HEK293 (cell line): ENCODE results near the gene CUL1.

ENCODE experiments used
- CTCF ChIA-PET: fragments of 350-600 bp; formaldehyde crosslinking; extraction: SDS; loops from one replicate; lab custom pipeline; 2021; ENCODE audit warnings: antibody characterized with exemption; lab: Yijun Ruan, JAX
- POLR2A ChIA-PET: fragments of 300-600 bp; formaldehyde crosslinking; extraction: SDS; loops from one replicate; lab custom pipeline; 2020; ENCODE audit warnings: antibody characterized with exemption, inconsistent platforms; lab: Yijun Ruan, JAX
- H3K27ac ChIP-seq: fragments of 200-500 bp; sonication (Bioruptor generic); 2 replicates; pipeline ENCODE4 v1.5.1; 2014; ENCODE audit warnings: low read depth, low read length, control low read depth, inconsistent platforms; ENCODE audit errors: extremely low read depth
- H3K36me3 ChIP-seq, 2 experiments: fragments of 200-500 bp in 1 of 2; sonication (Bioruptor generic) in 1 of 2; 1 replicate in 1 of 2; 2 replicates in 1 of 2; pipeline ENCODE4 v1.5.1; 2014 to 2017; ENCODE audit warnings: inconsistent platforms in 2 of 2, low read length in 2 of 2; ENCODE audit not compliant: control insufficient read depth in 2 of 2, insufficient read depth in 1 of 2
- H3K4me1 ChIP-seq: fragments of 200-500 bp; sonication (Bioruptor generic); 2 replicates; pipeline ENCODE4 v1.5.1; 2014; ENCODE audit warnings: mild to moderate bottlenecking, low read length, inconsistent platforms; ENCODE audit not compliant: control insufficient read depth, insufficient read depth
- H3K4me3 ChIP-seq: 2 replicates; pipeline ENCODE4 v1.5.1; 2011; ENCODE audit warnings: low read depth, mild to moderate bottlenecking, control low read depth, low read length, moderate library complexity
- H3K9me3 ChIP-seq: fragments of 200-500 bp; sonication (Bioruptor generic); 2 replicates; pipeline ENCODE4 v1.5.1; 2014; ENCODE audit warnings: low read depth, low read length, inconsistent platforms; ENCODE audit not compliant: control insufficient read depth, insufficient read depth
- HOXC10 ChIP-seq: sonication (generic); formaldehyde crosslinking; IDR thresholded peaks from 2 replicates; pipeline ENCODE4 v1.8.1; 2023; ENCODE audit warnings: mild to moderate bottlenecking, missing genetic modification reagents
- KLF7 ChIP-seq: fragments of 450-650 bp; formaldehyde crosslinking; IDR thresholded peaks from 2 replicates; pipeline ENCODE4 v1.5.1; 2016; ENCODE audit warnings: missing biosample characterization, missing genetic modification characterization, borderline replicate concordance
- MEIS1 ChIP-seq: sonication (generic); formaldehyde crosslinking; IDR thresholded peaks from 2 replicates; pipeline ENCODE4 v1.8.1; 2022; ENCODE audit warnings: missing genetic modification reagents, mild to moderate bottlenecking, borderline replicate concordance
- MYNN ChIP-seq: fragments of 450-650 bp; formaldehyde crosslinking; IDR thresholded peaks from 2 replicates; pipeline ENCODE4 v1.5.1; 2016; ENCODE audit warnings: missing biosample characterization, missing genetic modification characterization, borderline replicate concordance
- SP7 ChIP-seq: fragments of 450-650 bp; formaldehyde crosslinking; IDR thresholded peaks from 2 replicates; pipeline ENCODE4 v1.5.1; 2016; ENCODE audit warnings: missing biosample characterization, missing genetic modification characterization
- ZBTB17 ChIP-seq: fragments of 450-650 bp; formaldehyde crosslinking; IDR thresholded peaks from 2 replicates; pipeline ENCODE4 v1.5.1; 2016; ENCODE audit warnings: missing biosample characterization, missing genetic modification characterization
- ZBTB20 ChIP-seq: fragments of 450-650 bp; formaldehyde crosslinking; IDR thresholded peaks from 2 replicates; pipeline ENCODE4 v1.5.1; 2016; ENCODE audit warnings: missing biosample characterization, missing genetic modification characterization
- ZBTB7A ChIP-seq: fragments of 450-650 bp; formaldehyde crosslinking; IDR thresholded peaks from 2 replicates; pipeline ENCODE4 v1.5.1; 2016; ENCODE audit warnings: low read depth, missing biosample characterization, missing genetic modification characterization
- ZNF140 ChIP-seq: fragments of 450-650 bp; formaldehyde crosslinking; IDR thresholded peaks from 2 replicates; pipeline ENCODE4 v1.5.1; 2016; ENCODE audit warnings: missing biosample characterization, missing genetic modification characterization
- ZNF169 ChIP-seq: fragments of 450-650 bp; formaldehyde crosslinking; IDR thresholded peaks from 2 replicates; pipeline ENCODE4 v1.5.1; 2016; ENCODE audit warnings: missing biosample characterization, missing genetic modification characterization
- ZNF211 ChIP-seq: fragments of 450-650 bp; formaldehyde crosslinking; IDR thresholded peaks from 2 replicates; pipeline ENCODE4 v1.5.1; 2016; ENCODE audit warnings: low read depth, missing biosample characterization, missing genetic modification characterization
- ZNF221 ChIP-seq: fragments of 450-650 bp; formaldehyde crosslinking; IDR thresholded peaks from 2 replicates; pipeline ENCODE4 v1.5.1; 2017; ENCODE audit warnings: missing biosample characterization, missing genetic modification characterization, borderline replicate concordance
- ZNF311 ChIP-seq: fragments of 450-650 bp; formaldehyde crosslinking; IDR thresholded peaks from 2 replicates; pipeline ENCODE4 v1.5.1; 2017; ENCODE audit warnings: missing biosample characterization, missing genetic modification characterization, borderline replicate concordance
- ZNF391 ChIP-seq: fragments of 450-650 bp; formaldehyde crosslinking; IDR thresholded peaks from 2 replicates; pipeline ENCODE4 v1.5.1; 2016; ENCODE audit warnings: low read depth, missing biosample characterization, missing genetic modification characterization, borderline replicate concordance
- ZNF416 ChIP-seq: fragments of 450-650 bp; formaldehyde crosslinking; IDR thresholded peaks from 2 replicates; pipeline ENCODE4 v1.5.1; 2016; ENCODE audit warnings: missing biosample characterization, missing genetic modification characterization
- ZNF473 ChIP-seq: fragments of 450-650 bp; formaldehyde crosslinking; IDR thresholded peaks from 2 replicates; pipeline ENCODE4 v1.5.1; 2017; ENCODE audit warnings: missing biosample characterization, missing genetic modification characterization
- ZNF529 ChIP-seq: fragments of 450-650 bp; formaldehyde crosslinking; IDR thresholded peaks from 2 replicates; pipeline ENCODE4 v1.5.1; 2017; ENCODE audit warnings: missing genetic modification characterization, missing biosample characterization; ENCODE audit not compliant: insufficient replicate concordance
- ZNF600 ChIP-seq: fragments of 450-650 bp; formaldehyde crosslinking; IDR thresholded peaks from 2 replicates; pipeline ENCODE4 v1.5.1; 2016; ENCODE audit warnings: missing biosample characterization, missing genetic modification characterization
- ZNF621 ChIP-seq: fragments of 450-650 bp; formaldehyde crosslinking; IDR thresholded peaks from 2 replicates; pipeline ENCODE4 v1.5.1; 2017; ENCODE audit warnings: missing biosample characterization, missing genetic modification characterization
- ZNF776 ChIP-seq: fragments of 450-650 bp; formaldehyde crosslinking; IDR thresholded peaks from 2 replicates; pipeline ENCODE4 v1.5.0; 2017; ENCODE audit warnings: missing biosample characterization, missing genetic modification characterization, borderline replicate concordance
- ZSCAN16 ChIP-seq: fragments of 450-650 bp; formaldehyde crosslinking; IDR thresholded peaks from 2 replicates; pipeline ENCODE4 v1.5.1; 2016; ENCODE audit warnings: missing biosample characterization, missing genetic modification characterization
- ZXDB ChIP-seq: fragments of 450-650 bp; formaldehyde crosslinking; IDR thresholded peaks from 2 replicates; pipeline ENCODE4 v1.5.1; 2016; ENCODE audit warnings: missing biosample characterization, missing genetic modification characterization
- TF ChIP-seq, protein P1 (sequence below): fragments of 450-650 bp; formaldehyde crosslinking; IDR thresholded peaks from 2 replicates; pipeline ENCODE4 v1.5.1; 2016; ENCODE audit warnings: missing biosample characterization, missing genetic modification characterization
- TF ChIP-seq, protein P2 (sequence below): fragments of 450-650 bp; formaldehyde crosslinking; IDR thresholded peaks from 2 replicates; pipeline ENCODE4 v1.5.1; 2016; ENCODE audit warnings: missing biosample characterization, missing genetic modification characterization, borderline replicate concordance
- TF ChIP-seq, protein P3 (sequence below): fragments of 450-650 bp; formaldehyde crosslinking; IDR thresholded peaks from 2 replicates; pipeline ENCODE4 v1.5.1; 2016; ENCODE audit warnings: missing biosample characterization, missing genetic modification characterization

CUL1 gene

DNA sequence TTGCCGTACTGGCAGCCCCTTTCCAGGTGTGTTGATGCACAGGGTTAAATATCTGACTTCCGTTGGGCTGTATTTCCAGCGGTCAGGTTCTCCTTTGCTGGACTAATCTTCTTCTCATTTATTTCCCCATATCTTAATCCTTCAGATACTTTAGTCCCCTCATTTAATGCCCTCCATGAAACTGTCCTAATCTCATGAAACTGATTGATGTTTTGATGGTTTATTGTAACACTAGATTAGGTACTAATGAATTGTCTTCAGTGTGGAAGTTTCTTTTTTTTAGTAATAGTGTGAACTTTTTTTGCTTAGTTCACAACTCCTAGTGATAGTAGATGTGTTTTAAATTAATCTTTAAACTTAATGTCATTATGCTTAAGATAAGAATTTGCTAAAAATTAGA is 6.3 kb downstream of the CUL1 start (continued):
- TF ChIP-seq, protein P1, sequence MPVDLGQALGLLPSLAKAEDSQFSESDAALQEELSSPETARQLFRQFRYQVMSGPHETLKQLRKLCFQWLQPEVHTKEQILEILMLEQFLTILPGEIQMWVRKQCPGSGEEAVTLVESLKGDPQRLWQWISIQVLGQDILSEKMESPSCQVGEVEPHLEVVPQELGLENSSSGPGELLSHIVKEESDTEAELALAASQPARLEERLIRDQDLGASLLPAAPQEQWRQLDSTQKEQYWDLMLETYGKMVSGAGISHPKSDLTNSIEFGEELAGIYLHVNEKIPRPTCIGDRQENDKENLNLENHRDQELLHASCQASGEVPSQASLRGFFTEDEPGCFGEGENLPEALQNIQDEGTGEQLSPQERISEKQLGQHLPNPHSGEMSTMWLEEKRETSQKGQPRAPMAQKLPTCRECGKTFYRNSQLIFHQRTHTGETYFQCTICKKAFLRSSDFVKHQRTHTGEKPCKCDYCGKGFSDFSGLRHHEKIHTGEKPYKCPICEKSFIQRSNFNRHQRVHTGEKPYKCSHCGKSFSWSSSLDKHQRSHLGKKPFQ (tag by site-specific recombination) = peak; percentile 61; the same call in 1 of the 2 replicates

DNA sequence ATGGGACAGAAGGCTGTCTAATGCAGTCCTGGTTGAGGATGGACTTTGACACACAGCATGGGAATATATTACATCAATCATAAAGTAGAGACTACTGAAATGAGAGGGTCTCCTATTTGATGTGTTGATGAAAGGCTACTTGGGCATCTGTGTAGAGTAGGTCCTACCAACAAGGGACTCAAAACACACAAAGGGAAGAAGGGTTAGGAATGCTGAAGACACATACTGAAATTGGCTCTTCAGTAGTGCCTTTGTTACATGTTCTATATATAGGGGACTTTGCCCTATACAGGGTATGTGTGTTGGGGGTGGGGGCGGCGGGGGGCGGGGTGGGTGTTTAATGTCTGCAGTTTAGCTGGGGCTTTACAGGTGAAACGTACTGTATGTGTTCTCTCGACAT is 7.7 kb downstream of the CUL1 start:
- H3K4me3 ChIP-seq = no peak overlapping the region
- H3K36me3 ChIP-seq = no peaks in the 10 kb centered on the region
- no peak overlapping the region for H3K27ac ChIP-seq
- no peaks in the 10 kb centered on the region for H3K9me3 ChIP-seq
- TF ChIP-seq ZBTB20 (tag by site-specific recombination) (no peak), ZNF621 (no peak)
- ChIA-PET POLR2A (no interaction called here), CTCF (interaction anchor here (0.8 kb wide), 1 partner anchor 15 kb away, joined by 3 read pairs; no protein-coding TSS in a partner anchor)
- H3K4me1 ChIP-seq = peaks cover 18% of the 10 kb centered on the region

DNA sequence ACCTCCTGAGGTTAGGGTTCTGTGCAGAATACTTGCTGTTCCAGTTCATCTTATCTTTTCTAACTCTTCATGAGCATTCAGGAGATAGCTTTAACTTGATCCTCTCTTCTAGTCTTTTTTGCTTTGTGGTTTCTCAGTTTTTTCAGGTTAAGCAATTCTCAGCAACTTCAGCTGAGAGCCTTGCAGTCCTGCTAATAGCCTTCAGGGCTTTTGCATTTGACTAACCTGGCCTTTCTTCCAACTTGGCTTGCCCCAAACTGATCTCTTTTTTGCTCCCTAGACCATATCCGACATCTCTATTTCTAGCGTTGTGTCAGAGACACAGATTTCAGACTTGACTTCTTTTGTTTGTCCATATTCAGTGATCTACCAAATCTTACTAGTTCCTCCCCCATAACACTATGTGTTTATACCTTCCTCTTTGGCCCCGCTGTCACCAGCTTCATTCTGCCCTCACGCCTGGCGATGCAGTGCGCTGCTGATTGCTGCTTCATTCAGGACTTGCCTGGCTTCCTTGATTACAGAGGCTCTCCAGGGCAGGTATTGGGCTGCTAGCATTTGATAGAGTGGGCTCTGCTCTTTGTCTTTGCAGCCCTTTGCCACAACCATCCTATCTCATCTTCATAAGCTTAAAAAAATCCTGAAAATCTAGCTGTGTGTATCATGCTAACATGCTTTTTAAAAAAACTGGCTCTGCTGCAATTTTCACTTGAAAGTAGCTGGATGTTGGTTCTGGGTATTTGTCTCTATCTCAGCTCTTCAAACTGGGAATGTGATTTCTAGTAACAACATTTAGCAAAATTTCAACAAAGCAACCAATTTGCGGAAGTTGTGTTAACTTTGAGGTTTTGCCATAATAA is 9.6 kb downstream of the CUL1 start:
- no peaks in the 10 kb centered on the region for H3K9me3 ChIP-seq
- TF ChIP-seq ZNF416 (tag by site-specific recombination) (no peak), ZNF221 (tag by site-specific recombination) (no peak), ZNF311 (tag by site-specific recombination) (no peak), ZBTB17 (tag by site-specific recombination) (peak; percentile 76), ZBTB7A (tag by site-specific recombination) (no peak), ZNF473 (tag by site-specific recombination) (no peak), MYNN (tag by site-specific recombination) (no peak), ZNF529 (tag by site-specific recombination) (no peak), ZNF169 (tag by site-specific recombination) (no peak), ZSCAN16 (tag by site-specific recombination) (no peak), SP7 (tag by site-specific recombination) (no peak), ZNF211 (tag by site-specific recombination) (no peak), HOXC10 (CRISPR knock-in tag) (no peak), ZNF600 (tag by site-specific recombination) (peak; percentile 44; the same call in 1 of the 2 replicates), ZNF140 (tag by site-specific recombination) (no peak), KLF7 (tag by site-specific recombination) (no peak), ZXDB (no peak), ZNF776 (tag by site-specific recombination) (no peak), ZNF391 (tag by site-specific recombination) (no peak), MEIS1 (CRISPR knock-in tag) (no peak)
- TF ChIP-seq, protein P2, sequence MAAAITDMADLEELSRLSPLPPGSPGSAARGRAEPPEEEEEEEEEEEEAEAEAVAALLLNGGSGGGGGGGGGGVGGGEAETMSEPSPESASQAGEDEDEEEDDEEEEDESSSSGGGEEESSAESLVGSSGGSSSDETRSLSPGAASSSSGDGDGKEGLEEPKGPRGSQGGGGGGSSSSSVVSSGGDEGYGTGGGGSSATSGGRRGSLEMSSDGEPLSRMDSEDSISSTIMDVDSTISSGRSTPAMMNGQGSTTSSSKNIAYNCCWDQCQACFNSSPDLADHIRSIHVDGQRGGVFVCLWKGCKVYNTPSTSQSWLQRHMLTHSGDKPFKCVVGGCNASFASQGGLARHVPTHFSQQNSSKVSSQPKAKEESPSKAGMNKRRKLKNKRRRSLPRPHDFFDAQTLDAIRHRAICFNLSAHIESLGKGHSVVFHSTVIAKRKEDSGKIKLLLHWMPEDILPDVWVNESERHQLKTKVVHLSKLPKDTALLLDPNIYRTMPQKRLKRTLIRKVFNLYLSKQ (tag by site-specific recombination) = no peak
- TF ChIP-seq, protein P3, sequence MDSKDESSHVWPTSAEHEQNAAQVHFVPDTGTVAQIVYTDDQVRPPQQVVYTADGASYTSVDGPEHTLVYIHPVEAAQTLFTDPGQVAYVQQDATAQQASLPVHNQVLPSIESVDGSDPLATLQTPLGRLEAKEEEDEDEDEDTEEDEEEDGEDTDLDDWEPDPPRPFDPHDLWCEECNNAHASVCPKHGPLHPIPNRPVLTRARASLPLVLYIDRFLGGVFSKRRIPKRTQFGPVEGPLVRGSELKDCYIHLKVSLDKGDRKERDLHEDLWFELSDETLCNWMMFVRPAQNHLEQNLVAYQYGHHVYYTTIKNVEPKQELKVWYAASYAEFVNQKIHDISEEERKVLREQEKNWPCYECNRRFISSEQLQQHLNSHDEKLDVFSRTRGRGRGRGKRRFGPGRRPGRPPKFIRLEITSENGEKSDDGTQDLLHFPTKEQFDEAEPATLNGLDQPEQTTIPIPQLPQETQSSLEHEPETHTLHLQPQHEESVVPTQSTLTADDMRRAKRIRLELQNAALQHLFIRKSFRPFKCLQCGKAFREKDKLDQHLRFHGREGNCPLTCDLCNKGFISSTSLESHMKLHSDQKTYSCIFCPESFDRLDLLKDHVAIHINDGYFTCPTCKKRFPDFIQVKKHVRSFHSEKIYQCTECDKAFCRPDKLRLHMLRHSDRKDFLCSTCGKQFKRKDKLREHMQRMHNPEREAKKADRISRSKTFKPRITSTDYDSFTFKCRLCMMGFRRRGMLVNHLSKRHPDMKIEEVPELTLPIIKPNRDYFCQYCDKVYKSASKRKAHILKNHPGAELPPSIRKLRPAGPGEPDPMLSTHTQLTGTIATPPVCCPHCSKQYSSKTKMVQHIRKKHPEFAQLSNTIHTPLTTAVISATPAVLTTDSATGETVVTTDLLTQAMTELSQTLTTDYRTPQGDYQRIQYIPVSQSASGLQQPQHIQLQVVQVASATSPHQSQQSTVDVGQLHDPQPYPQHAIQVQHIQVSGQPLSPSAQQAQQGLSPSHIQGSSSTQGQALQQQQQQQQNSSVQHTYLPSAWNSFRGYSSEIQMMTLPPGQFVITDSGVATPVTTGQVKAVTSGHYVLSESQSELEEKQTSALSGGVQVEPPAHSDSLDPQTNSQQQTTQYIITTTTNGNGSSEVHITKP (tag by site-specific recombination) = peak; percentile 40; the same call in 1 of the 2 replicates
- H3K4me1 ChIP-seq = peaks cover 12% of the 10 kb centered on the region
- ChIA-PET CTCF (interaction anchor here (0.5 to 1.7 kb wide), 4 partner anchors 12 to 170 kb away, joined by 3 to 8 read pairs (median 3); no protein-coding TSS in a partner anchor), POLR2A (interaction anchor here (0.8 kb wide), 1 partner anchor 10 kb away, joined by 3 read pairs; the partner anchor contains the start of gene CUL1)
- no peak overlapping the region for H3K4me3 ChIP-seq
- no peak overlapping the region for H3K27ac ChIP-seq
- no peaks in the 10 kb centered on the region for H3K36me3 ChIP-seq
